Smooth muscle cell (in vitro differentiated cells): ENCODE data around the gene RPRD1B. TPM values are rescaled to one million over a fixed set of nuclear protein-coding genes. Genes with fewer than 3 reads are reported as not detected.
A peak's percentile ranks its signal among the peaks of the same experiment; 100 is the strongest.

ENCODE experiments used
- DNase-seq: peaks from one replicate; lab custom pipeline; 2025; ENCODE audit not compliant: unreplicated experiment; lab: John Stamatoyannopoulos, UW
- H2AFZ ChIP-seq: fragments of 200-600 bp; sonication (generic); 2 replicates; pipeline ENCODE4 v1.6.0; 2016; ENCODE audit warnings: antibody characterized with exemption, low read depth, mild to moderate bottlenecking
- H3F3A ChIP-seq: fragments of 200-600 bp; sonication (generic); 2 replicates; pipeline ENCODE4 v1.6.0; 2017; ENCODE audit warnings: antibody characterized with exemption, low read depth
- H3K27ac ChIP-seq: fragments of 200-600 bp; sonication (generic); 2 replicates; pipeline ENCODE4 v1.5.1; 2016; ENCODE audit warnings: low read depth, mild to moderate bottlenecking
- H3K27me3 ChIP-seq: fragments of 200-600 bp; sonication (generic); 2 replicates; pipeline ENCODE4 v1.6.1; 2016; ENCODE audit warnings: low read depth, mild to moderate bottlenecking
- H3K36me3 ChIP-seq: fragments of 200-600 bp; sonication (generic); 2 replicates; pipeline ENCODE4 v1.5.1; 2016; ENCODE audit warnings: low read depth
- H3K4me1 ChIP-seq: fragments of 200-600 bp; sonication (generic); 2 replicates; pipeline ENCODE4 v1.5.1; 2016; ENCODE audit warnings: low read depth
- H3K4me2 ChIP-seq: fragments of 200-600 bp; sonication (generic); 2 replicates; pipeline ENCODE4 v1.6.0; 2016; ENCODE audit warnings: mild to moderate bottlenecking
- H3K4me3 ChIP-seq: fragments of 200-600 bp; sonication (generic); 2 replicates; pipeline ENCODE4 v1.5.1; 2016; ENCODE audit warnings: mild to moderate bottlenecking
- H3K79me2 ChIP-seq: fragments of 200-600 bp; sonication (generic); 2 replicates; pipeline ENCODE4 v1.6.0; 2016; ENCODE audit warnings: low read depth, mild to moderate bottlenecking
- H3K9ac ChIP-seq: fragments of 200-600 bp; sonication (generic); 2 replicates; pipeline ENCODE4 v1.6.0; 2016; ENCODE audit warnings: low read depth
- H3K9me3 ChIP-seq: fragments of 200-600 bp; sonication (generic); replicated peaks from 2 replicates; pipeline ENCODE4 v1.5.1; 2016; ENCODE audit warnings: low read depth
- H4K20me1 ChIP-seq: fragments of 200-600 bp; sonication (generic); 2 replicates; pipeline ENCODE4 v1.6.0; 2016; ENCODE audit warnings: low read depth
- WGBS: methylation state at CpG from one replicate; pipeline ENCODE4 v1.1.7; 2016; ENCODE audit warnings: low lambda C conversion rate; 5-methylcytosine and 5-hydroxymethylcytosine counted together
- polyA plus RNA-seq: library from polyadenylated mRNA; unstranded; fragments of >200 nt; fragmentation: Nextera tagmentation; extraction: Ambion mirVana; gene quantifications from 2 replicates; pipeline ENCODE4 v1.2.1, GENCODE V29; 2016
- total RNA-seq: library from RNA; depleted of rRNA; stranded (reverse); fragments of >200 nt; gene quantifications from 2 replicates; pipeline ENCODE4 v1.2.3, GENCODE V29; 2014
- TF ChIP-seq, protein P1 (sequence below): fragments of 200-600 bp; sonication (generic); IDR thresholded peaks from 2 replicates; pipeline ENCODE4 v1.5.1; 2017; ENCODE audit warnings: borderline replicate concordance, mild to moderate bottlenecking, antibody characterized with exemption; ENCODE audit not compliant: insufficient read depth, poor library complexity, severe bottlenecking

The RPRD1B gene
- total and polyA plus RNA-seq, 2 experiments from 2014 or later = 13.5 to 59.1 TPM

DNA sequence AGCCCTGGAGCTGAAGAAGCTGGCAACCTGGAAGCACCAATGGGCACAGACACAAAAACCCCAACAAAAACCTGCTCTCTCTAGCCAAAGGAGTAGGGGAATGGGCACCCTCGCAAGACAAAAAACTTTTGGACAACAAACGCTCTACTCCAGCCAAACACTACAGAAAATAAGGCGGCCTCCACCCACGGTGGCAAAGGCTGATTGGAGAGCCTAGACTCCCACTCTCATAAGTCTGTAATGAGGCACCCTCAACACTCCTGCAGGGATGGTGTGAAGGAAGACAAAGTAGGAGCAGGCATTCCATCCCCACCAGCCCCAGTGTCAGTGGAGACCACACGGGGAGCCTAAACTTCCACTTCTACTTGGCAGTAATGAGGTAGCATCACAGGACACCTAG, 9.1 kb upstream of the RPRD1B start:
- H3K9me3 ChIP-seq = no peaks in the 10 kb centered on the region
- H4K20me1 ChIP-seq = peaks cover 12% of the 10 kb centered on the region
- no peak overlapping the region for H2AFZ ChIP-seq
- peak overlapping the region; percentile 73 for H3K27ac ChIP-seq
- peaks cover under 1% of the 10 kb centered on the region for H3K36me3 ChIP-seq
- 74% methylated on average over 5 of the region's 5 CpGs for WGBS
- H3F3A ChIP-seq = peaks cover 12% of the 10 kb centered on the region
- H3K9ac ChIP-seq = no peak overlapping the region
- H3K4me2 ChIP-seq = peak overlapping the region; percentile 65
- H3K4me3 ChIP-seq = no peak overlapping the region
- peaks cover 79% of the 10 kb centered on the region for H3K79me2 ChIP-seq
- no peaks in the 10 kb centered on the region for H3K4me1 ChIP-seq
- TF ChIP-seq, protein P1, sequence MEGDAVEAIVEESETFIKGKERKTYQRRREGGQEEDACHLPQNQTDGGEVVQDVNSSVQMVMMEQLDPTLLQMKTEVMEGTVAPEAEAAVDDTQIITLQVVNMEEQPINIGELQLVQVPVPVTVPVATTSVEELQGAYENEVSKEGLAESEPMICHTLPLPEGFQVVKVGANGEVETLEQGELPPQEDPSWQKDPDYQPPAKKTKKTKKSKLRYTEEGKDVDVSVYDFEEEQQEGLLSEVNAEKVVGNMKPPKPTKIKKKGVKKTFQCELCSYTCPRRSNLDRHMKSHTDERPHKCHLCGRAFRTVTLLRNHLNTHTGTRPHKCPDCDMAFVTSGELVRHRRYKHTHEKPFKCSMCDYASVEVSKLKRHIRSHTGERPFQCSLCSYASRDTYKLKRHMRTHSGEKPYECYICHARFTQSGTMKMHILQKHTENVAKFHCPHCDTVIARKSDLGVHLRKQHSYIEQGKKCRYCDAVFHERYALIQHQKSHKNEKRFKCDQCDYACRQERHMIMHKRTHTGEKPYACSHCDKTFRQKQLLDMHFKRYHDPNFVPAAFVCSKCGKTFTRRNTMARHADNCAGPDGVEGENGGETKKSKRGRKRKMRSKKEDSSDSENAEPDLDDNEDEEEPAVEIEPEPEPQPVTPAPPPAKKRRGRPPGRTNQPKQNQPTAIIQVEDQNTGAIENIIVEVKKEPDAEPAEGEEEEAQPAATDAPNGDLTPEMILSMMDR = no peak
- H3K27me3 ChIP-seq = no peaks in the 10 kb centered on the region
- no peak for DNase-seq

DNA sequence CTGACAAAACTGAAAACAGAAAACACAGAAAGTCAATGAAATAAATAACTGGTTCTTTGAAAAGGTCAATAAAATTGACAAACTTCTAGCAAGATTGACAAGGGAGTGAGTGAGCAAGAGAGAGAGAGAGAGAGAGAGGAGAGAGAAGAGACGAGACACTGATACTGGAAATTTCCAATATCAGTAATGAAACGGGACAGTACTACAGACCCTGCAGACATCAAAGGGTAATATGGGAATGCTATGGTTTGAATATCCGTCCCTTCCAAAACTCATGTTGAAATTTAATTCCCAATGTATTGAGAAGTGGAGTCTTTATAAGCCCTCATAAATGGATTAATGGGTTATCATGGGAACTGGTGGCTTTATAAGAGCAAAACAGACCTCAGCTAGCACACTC, 4.1 kb upstream of the RPRD1B start:
- no peaks in the 10 kb centered on the region for H3K36me3 ChIP-seq
- peaks cover 95% of the 10 kb centered on the region for H3K79me2 ChIP-seq
- H3K9ac ChIP-seq = no peak overlapping the region
- peaks cover 6% of the 10 kb centered on the region for H4K20me1 ChIP-seq
- H3K4me1 ChIP-seq = peaks cover 8% of the 10 kb centered on the region
- H3K4me3 ChIP-seq = no peak overlapping the region
- no peak overlapping the region for H3K4me2 ChIP-seq
- no peak for DNase-seq
- TF ChIP-seq, protein P1 = no peak
- H3K27me3 ChIP-seq = no peaks in the 10 kb centered on the region
- peaks cover 7% of the 10 kb centered on the region for H3F3A ChIP-seq
- no peaks in the 10 kb centered on the region for H3K9me3 ChIP-seq
- no peak overlapping the region for H2AFZ ChIP-seq
- WGBS = 94% methylated on average over 3 of the region's 3 CpGs
- no peak overlapping the region for H3K27ac ChIP-seq

DNA sequence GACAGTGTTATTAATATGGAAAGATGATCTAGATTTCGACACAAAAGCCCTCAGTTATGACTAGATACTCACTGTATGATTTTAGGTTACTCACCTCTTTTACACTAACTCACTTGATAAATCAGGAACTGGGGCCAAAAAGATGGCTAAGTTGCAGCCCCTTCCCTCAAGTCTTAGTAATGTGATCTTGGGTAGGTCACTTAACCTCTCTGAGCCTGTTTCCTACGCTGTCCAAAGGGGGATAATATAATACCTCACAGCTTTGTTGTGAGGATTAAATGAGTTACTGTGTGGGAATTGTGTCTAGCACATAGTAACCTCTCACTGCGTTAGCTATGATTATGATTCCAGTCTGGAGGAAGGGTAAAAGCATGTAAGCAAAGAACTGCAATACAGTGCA, 1.6 kb upstream of the RPRD1B start:
- Histone ChIP-seq H3K9ac (no peak overlapping the region), H3K4me2 (peak overlapping the region; percentile 99)
- WGBS = 96% methylated on average over 3 of the region's 3 CpGs

More for the DNA sequence above, 1.6 kb upstream of the RPRD1B start:
- DNase-seq = no peak
- TF ChIP-seq, protein P1 = no peak
- no peaks in the 10 kb centered on the region for H3K27me3 ChIP-seq
- no peaks in the 10 kb centered on the region for H3K9me3 ChIP-seq
- H4K20me1 ChIP-seq = peaks cover 17% of the 10 kb centered on the region
- H3K4me1 ChIP-seq = peaks cover 20% of the 10 kb centered on the region
- peaks cover 97% of the 10 kb centered on the region for H3K79me2 ChIP-seq
- no peaks in the 10 kb centered on the region for H3K36me3 ChIP-seq
- H3K4me3 ChIP-seq = no peak overlapping the region
- no peak overlapping the region for H2AFZ ChIP-seq
- no peaks in the 10 kb centered on the region for H3F3A ChIP-seq
- H3K27ac ChIP-seq = no peak overlapping the region
